ENCODE results near the gene MGAT5. TPM values are rescaled to one million over a fixed set of nuclear protein-coding genes. Genes with fewer than 3 reads are reported as not detected.

Gene MGAT5
- total RNA-seq, 4 donors from 2014 or later: 10.3 to 53.2 (median 27.0) TPM

DNA sequence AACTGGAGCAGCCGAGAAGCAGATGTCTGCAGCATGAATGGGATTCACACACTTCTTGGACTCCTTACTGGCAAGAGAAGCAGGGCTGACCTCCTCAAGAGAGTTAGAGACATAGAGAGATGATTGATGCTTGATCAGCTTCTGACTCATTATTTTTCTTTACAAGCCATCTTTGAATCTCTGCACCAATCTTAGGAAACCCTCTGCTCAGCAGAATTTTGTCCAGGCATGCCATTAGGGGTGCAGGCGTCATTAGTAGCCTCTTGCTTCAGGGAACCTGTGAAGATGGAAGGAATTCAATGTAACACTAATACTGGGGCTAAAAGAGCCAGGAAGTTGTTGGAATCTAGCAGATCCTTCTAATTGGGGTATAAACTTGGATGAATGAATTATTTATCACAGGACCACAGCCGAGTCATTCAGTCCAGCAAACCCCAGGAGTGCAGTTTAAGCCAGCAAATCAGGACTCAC lies 151.8 kb downstream of the MGAT5 start:
- Histone ChIP-seq H3K27ac (no peak overlapping the region), H3K4me1 (no peaks in the 10 kb centered on the region), H3K27me3 (no peaks in the 10 kb centered on the region), H3K4me3 (no peak overlapping the region), H3K36me3 (no peaks in the 10 kb centered on the region), H3K9me3 (no peaks in the 10 kb centered on the region)
- DNase-seq: no peak
- TF ChIP-seq CTCF (IDR thresholded peaks at IDR 0.05): no peak
- no peak for TF ChIP-seq POLR2A (IDR thresholded peaks at IDR 0.05)
- intact Hi-C loops (cut with DNase I; ENCODE audit: low total_unique reads): no loop called here

GRCh38 chr2:134406311-134406710 lies 152.4 kb downstream of the MGAT5 start:
- Histone ChIP-seq H3K9me3 (no peaks in the 10 kb centered on the region), H3K4me1 (no peaks in the 10 kb centered on the region), H3K4me3 (no peak overlapping the region), H3K36me3 (no peaks in the 10 kb centered on the region), H3K27ac (no peak overlapping the region), H3K27me3 (no peaks in the 10 kb centered on the region)
- intact Hi-C loops (cut with DNase I; ENCODE audit: low total_unique reads): no loop called here
- TF ChIP-seq CTCF (IDR thresholded peaks at IDR 0.05): no peak
- no peak for DNase-seq

GRCh38 chr2:134406736-134407135 lies 152.9 kb downstream of the MGAT5 start:
- Histone ChIP-seq H3K4me3 (no peak overlapping the region), H3K27me3 (no peaks in the 10 kb centered on the region), H3K4me1 (no peaks in the 10 kb centered on the region), H3K9me3 (no peaks in the 10 kb centered on the region), H3K27ac (no peak overlapping the region), H3K36me3 (no peaks in the 10 kb centered on the region)
- intact Hi-C loops (cut with DNase I; ENCODE audit: low total_unique reads): no loop called here
- no peak for DNase-seq
- no peak for TF ChIP-seq POLR2A (IDR thresholded peaks at IDR 0.05)

GRCh38 chr2:134407154-134407890 lies 153.4 kb downstream of the MGAT5 start:
- intact Hi-C loops (cut with DNase I; ENCODE audit: low total_unique reads): no loop called here
- Histone ChIP-seq H3K4me3 (no peak overlapping the region), H3K36me3 (no peaks in the 10 kb centered on the region), H3K27me3 (no peaks in the 10 kb centered on the region), H3K4me1 (no peaks in the 10 kb centered on the region), H3K27ac (no peak overlapping the region), H3K9me3 (no peaks in the 10 kb centered on the region)
- DNase-seq: no peak
- no peak for TF ChIP-seq POLR2A (IDR thresholded peaks at IDR 0.05)
- no peak for TF ChIP-seq CTCF (IDR thresholded peaks at IDR 0.05)

DNA sequence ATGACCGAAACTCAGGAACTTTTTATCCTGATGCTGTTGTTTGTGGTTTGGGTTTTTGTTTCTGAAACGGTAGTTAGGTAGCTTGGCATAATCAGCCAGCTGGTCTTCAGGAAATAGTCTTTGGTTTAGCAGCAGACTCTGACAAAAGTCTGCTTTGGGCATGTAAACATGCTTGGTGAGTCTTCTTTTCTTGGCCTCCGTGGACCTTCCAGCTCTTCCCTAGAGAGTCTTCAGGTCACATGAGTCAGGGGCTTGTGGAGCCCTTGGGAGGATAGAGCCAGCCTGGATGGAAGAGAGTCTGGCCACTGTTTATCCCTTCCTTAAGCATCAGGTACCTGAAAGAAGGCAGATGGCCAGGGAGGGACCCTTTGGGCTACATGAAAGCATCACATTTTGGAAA lies 154.5 kb downstream of the MGAT5 start:
- no peak overlapping the region for H3K27ac ChIP-seq
- H3K36me3 ChIP-seq: no peaks in the 10 kb centered on the region
- intact Hi-C loops (cut with DNase I; ENCODE audit: low total_unique reads): no loop called here
- no peak overlapping the region for H3K4me3 ChIP-seq
- TF ChIP-seq POLR2A (IDR thresholded peaks at IDR 0.05): no peak
- no peak for TF ChIP-seq CTCF (IDR thresholded peaks at IDR 0.05)
- H3K4me1 ChIP-seq: no peaks in the 10 kb centered on the region
- no peaks in the 10 kb centered on the region for H3K9me3 ChIP-seq
- DNase-seq: no peak
- H3K27me3 ChIP-seq: no peaks in the 10 kb centered on the region

All from uterus (tissue), 4 donors.